CD1c-positive myeloid dendritic cell (primary cell): Measurements from ENCODE around the gene VKORC1L1.
"Not testable (repeated sequence)": the region's sequence is repeated elsewhere in the genome, so short reads cannot be mapped to it uniquely, and the experiment has no call there.

ENCODE experiments used
- DNase-seq: peaks from one replicate; pipeline ENCODE4 v3.0.0-alpha.2; 2016; ENCODE audit errors: extremely low spot score

VKORC1L1 gene

DNA sequence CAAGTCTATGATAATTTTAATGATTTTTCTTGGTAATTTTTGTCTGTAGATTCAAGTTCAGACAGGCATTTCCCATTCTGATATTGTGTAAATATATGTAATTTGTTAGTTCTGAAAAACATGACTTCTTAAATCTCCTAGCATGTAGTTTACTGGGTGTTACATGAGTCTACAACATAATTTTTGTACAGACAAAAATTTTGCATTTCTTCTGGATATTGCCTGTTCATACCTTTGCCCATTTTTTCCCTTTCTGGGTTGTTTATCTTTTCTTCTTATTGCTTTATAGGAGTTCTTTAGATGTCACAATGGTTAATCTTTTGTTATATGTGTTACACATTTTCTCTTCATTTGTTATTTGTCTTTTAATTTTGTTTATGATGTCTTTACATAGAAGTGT, 12.1 kb downstream of the VKORC1L1 start:
- DNase-seq: not testable (repeated sequence)

DNA sequence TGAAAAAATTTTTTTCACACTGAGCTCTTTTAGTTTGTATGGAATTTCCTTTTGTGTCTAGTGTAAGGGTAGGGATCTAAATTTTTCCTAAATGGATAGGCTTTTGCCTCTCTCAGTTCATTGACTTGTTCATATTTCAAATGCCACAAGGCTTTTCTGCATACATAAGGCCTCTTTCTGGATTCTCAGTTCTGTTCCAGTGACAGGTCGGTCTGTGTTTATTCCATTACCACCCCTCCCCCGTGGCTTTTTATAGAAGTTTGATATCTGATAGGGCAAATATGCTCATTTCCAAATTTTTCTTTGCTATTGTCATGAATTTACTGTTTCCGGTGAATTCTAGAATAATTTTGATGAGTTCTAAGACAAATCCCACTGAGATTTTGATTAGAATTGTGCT, 12.7 kb downstream of the VKORC1L1 start:
- not testable (repeated sequence) for DNase-seq

DNA sequence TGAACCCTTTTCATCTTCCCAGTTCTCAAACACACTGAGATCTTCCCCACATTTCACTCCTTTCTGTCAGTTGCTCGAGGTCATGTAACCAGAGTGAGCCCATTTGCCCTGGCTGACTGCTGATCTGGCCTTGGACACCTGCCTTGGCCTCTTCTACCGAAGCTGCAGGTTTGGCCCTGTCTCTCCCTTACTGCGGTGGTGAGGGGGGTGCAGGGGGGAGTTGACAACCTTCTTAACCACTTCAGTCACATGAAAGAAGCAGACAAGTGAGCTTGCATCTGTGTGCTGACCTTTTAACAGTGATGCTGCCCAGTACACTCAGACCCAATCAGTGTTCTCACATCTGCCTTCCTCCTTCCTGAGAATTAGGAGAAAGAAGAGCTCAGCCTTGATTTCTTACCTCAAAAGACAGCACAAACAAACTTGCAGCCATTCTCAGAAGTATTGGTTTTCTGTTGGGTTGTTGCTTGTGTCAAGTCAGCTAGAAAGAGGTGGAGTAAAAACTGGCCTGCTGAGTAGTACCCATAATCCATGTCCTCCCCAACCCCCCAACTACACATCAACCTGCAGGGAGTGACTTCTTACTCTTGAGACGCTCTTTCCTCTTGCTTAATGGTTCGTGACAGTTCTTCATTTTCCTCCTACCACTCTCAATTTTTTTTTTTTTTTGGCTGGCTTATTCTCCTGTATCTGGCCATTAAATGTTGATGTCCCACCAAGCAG, 15.7 kb downstream of the VKORC1L1 start:
- DNase-seq: not testable (repeated sequence)

DNA sequence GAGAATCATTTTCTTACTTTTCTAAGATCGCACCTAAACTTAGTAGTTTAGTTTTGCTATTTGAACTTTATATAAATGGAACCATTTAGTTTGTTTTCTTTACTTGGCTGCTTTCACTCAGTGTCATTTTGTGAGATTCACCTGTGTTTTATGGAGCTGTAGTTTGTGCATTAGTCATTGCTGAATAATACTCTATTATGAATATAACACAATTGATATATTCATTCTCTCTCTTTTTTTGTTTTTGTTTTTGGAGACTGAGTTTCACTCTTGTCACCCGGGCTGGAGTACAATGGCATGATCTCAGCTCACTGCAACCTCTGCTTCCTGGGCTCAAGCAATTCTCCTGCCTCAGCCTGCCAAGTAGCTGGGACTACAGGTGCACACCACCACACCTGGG, 16.8 kb downstream of the VKORC1L1 start:
- not testable (repeated sequence) for DNase-seq

DNA sequence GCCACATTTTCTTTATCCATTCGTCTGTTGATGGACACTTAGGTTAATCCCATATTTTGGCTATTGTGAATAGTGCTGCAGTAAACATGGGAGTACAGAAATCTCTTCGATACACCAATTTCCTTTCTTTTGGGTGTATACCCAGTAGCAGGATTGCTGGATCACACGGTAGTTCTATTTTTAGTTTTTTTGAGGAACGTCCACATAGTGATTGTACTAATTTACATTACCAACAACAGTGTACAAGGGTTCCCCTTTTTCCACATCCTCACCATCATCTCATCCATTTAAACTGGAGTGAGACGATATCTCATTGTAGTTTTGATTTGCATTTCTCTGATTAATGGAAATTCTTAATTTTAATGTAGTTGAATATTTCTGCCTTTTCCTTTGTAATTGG, 19.3 kb downstream of the VKORC1L1 start:
- peak; percentile 53 for DNase-seq

DNA sequence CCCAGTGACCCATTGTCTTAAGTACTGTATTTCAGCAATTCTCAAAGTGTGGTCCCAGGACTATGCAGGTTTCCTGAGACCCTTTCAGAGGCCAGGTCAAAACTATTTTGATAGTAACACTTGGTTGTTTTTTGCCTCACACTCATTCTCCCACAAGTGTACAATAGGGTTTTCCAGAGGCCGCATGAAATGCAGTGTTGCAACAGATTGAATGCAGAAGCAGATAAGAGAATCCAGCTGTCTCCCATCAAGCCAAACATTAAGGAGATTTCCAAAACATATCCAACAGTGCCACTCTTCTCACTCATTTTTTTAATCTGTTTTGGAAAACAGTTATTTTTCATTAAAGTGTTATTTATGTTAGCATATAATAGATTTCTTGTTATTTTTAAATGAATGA, 20.0 kb downstream of the VKORC1L1 start:
- no peak for DNase-seq

DNA sequence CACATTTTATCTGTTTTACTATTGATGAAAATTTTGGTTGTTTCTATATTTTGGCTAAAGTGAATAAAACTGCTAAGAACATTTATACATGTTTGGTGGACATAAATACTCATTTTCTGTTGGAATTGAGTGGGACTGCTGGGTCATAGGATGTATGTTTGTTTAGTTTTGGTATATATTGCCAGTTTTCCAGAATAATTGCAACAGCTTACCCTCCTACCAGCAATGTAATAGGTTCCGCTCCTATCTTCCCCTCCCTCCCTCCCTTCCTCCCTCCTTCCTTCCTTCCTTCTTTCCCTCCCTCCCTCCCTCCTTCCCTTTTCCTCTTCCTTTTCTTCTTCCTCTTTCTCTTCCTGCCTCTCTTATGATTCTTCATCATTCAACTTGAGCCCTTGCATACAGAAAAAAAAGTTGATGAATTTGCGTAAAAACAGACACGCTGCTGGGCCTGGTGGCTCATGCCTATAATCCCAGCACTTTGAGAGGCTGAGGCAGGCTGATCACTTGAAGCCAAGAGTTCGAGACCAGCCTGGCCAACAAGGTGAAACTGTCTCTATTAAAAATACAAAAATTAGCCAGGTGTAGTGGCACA, 23.5 kb downstream of the VKORC1L1 start:
- DNase-seq: no peak

DNA sequence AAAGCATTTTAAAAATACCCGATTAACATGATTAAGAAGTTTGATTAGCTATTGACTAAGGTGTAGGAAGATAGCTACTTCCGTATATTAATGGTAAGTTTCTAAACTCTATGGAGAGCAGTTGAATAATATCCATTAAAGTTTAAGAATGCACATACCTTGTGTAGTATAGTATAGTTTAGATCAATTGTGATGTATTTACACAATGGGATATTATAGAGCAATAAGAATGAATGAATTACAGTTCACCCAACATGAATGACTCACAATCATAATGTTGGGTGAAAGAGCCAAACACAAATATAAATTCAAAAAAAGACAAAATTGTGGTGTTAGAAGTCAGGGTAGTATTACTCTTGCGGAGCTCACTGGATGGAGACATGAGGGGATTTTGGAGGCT, 24.4 kb downstream of the VKORC1L1 start:
- not testable (repeated sequence) for DNase-seq

DNA sequence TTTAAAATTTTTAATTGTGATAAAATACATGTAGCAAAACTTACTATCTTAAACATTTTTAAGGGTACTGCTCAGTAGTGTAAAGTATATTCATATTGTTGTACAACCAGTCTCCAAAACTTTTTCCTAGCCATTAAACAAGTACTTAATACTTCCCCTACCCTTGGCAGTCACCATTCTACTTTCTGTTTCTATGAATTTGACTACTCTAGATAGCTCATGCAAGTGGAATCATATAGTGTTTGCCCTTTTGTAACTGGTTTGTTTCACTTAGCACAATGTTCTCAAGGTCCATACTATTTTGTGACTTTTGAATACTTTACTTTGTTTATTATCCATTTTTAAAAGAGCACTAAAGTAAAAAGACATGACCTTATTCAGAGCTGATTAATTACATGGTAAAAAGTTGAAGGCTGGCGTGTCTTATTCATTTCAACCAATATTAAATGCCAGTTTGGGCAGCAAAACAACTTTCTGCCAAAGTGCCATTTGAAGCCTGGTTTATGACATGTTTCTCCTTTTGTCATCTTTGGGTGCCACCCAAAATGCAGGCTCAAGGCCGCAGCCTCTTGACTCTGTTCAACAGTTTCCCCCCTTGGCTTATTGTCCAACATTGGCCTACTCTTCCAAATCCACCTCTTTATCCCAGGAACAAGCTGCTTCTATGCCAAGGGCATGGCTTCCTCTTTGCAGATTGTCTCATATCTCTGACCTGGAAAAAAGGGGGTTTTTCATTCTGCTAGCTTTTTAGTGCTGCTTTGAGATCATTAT, 26.0 kb downstream of the VKORC1L1 start:
- not testable (repeated sequence) for DNase-seq

DNA sequence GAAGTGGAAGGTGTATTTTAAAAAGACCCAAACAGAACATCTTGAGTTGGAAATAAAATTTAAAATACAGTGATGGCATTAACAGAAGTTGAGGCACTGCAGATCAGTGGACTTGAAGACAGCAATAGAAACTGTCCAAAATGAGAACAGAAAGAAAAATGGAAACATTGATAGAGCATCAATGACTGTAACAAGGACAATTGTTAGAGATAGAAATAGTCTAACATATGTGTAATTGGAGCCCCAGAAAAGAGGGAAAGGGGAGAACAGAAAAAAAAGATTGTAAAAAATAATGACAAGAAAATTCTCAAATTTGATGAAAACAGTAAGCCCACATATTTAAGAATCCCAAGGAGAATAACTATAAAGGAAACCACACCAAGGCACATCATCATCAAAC, 29.4 kb downstream of the VKORC1L1 start:
- DNase-seq: no peak

DNA sequence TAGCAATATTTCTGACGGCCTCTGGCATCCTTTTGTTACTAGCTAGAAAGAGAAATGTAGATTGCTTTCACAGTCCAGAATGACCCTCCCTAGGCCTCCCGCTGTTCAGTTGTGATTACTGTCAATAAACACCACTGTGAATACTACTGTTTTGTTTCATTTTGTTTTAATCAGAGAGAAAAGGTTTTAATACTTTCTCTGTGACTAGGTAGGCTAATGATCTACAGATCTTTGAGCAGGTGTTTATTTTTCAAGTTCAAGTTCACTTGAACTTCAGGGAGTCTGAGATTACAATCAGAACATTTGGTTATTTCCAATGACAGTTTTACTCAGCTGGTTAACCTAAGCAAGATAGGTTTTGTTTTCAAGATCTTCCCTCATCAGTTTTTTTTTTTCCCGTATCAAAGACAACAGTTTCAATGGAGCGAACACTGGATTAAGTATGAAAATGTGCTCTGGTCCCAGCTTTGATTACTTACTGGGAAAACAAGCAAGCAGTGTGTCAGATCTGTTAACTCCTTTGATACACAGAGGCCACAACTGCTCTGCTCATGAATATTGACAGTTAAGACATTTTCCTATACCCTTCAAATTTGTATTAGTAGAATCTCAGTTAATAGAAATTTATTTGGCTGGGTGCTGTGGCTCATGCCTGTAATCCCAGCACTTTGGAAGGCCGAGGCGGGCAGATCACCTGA, 34.8 kb downstream of the VKORC1L1 start:
- DNase-seq: no peak

DNA sequence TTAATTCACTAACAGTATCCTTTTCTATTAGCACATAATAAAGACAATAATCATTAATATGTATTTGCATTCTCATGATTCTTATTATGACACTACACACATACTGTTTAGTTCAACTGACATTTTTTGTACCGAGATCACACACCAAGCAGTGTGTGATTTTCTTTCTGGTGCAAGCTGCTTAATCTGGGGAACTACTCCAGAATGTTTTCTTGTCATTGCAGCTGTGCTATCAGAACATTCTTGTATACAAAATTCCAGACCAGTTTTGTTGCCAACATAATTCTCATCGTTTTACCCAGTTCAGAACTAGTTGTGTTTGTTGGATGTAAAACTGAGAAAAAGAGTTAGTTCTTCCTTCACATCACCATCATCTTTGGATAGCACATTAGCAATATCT, 37.4 kb downstream of the VKORC1L1 start:
- DNase-seq: no peak

DNA sequence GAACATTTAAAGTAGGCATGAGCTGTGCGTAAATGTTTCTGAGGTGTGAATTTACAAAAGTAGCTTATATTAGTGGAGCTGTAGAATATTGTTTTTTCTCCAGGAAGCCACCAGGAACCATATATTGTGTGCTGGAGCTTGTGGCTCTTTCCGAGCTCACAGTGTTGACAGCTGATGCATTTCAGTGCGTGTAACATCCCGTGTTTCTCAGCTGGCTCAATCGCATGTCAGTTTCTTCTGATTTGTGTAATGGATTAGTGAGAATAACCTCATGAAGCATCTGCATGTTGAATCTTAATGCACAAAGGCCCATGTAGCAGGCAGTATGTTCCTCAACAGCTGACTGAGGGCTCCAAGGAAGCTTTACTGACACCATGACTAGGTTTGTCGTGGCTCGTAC, 39.4 kb downstream of the VKORC1L1 start:
- DNase-seq: no peak

DNA sequence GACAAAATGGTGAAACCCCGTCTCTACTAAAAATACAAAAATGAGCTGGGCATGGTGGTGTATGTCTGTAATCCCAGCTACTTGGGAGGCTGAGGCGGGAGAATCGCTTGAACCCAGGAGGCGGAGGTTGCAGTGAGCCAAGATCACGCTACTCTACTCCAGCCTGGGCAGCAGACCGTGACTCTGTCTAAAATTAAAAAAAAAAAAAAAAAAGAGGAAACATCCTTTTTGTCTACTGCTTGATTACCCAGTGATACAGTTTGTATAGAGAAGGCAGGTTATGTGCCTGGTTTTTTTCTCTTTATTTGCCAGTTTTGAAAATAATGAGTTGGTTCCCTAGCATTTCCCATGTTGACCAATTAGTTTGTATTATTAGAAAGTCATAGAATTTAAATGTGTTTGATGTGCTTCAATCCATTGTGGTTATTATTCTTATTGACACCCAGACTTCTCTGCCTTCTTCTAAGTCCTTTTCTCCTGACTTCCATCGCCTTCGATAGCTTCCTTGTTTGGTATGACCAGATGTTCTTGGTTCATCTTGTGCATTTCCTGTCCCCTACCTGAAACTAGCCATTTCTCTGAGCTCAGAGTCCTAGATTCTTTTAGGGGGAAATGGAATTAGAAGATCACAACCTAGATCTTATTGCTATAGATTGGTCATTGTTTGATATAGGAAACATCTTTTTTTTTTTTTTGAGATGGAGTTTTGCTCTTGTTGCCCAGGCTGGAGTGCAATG, 43.2 kb downstream of the VKORC1L1 start:
- no peak for DNase-seq

DNA sequence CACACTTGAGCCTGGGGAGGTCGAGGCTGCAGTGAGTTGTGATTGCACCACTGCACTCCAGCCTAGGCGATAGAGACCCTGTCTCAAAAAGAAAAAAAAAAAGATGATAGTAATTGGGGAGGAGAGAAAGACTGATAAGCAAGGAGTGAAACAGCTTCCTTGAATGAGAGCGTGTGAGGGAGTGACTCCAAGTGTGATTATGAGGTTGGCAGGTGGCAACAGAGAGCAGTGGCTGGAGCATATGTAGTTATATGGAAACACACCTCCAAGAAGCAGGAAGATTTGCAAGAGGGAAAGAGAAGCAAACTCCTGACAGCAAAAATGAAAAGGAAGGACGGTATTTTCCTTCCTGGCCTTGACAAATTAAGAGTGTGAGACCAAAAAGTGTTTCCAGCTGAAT, 50.4 kb downstream of the VKORC1L1 start:
- no peak for DNase-seq

DNA sequence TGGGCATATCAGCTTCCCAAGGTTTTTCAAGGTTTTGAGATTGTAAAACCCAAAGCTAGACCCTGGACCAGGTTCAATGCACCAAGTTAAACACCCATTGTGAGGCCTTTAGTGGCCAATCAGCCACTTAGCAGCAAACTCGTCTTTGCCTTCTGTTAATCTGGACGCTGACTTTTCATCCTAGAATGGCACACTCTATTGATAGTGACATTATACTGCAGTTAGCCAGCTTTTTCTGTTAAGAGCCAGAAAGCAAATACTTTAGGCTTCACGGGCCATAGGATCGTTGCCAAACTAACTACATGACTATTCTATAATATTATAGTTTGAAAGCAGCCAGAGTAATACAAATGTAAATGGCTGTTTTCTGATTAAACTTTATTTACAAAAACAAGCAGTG, 51.3 kb downstream of the VKORC1L1 start:
- no peak for DNase-seq

DNA sequence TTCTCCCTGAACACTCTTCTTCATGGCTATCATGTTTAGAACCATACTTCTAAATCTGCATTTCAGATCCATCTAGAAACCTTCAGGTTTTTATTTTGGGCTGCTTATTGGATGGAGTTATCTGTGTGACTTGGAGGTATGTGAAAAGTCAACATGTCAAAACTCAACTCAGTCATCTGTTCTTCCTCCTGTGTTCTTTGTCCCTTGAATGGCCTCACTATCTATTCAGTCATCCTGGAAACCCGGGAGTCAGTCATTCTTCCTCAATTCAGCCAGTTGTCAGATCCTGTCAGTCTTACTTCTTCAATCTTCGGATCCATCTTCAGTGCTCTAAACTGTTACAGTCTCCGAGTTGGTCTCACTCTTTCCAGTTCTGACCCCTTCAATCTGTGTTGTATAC, 52.2 kb downstream of the VKORC1L1 start:
- DNase-seq: no peak

DNA sequence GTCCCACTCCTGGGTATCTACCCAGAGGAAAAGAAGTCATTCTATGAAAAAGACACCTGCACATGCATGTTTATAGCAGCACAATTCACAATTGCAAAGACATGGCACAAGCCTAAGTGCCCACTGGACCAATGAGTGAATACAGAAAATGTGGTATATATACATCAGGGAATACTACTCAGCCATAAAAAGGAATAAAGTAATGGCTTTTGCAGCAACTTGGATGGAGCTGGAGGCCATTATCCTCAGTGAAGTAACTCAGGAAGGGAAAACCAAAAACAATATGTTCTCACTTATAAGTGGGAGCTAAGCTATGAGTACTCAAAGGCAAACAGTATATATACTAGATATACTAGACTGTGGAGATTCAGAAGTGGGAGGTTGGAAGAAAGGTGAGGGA, 53.7 kb downstream of the VKORC1L1 start:
- no peak for DNase-seq

DNA sequence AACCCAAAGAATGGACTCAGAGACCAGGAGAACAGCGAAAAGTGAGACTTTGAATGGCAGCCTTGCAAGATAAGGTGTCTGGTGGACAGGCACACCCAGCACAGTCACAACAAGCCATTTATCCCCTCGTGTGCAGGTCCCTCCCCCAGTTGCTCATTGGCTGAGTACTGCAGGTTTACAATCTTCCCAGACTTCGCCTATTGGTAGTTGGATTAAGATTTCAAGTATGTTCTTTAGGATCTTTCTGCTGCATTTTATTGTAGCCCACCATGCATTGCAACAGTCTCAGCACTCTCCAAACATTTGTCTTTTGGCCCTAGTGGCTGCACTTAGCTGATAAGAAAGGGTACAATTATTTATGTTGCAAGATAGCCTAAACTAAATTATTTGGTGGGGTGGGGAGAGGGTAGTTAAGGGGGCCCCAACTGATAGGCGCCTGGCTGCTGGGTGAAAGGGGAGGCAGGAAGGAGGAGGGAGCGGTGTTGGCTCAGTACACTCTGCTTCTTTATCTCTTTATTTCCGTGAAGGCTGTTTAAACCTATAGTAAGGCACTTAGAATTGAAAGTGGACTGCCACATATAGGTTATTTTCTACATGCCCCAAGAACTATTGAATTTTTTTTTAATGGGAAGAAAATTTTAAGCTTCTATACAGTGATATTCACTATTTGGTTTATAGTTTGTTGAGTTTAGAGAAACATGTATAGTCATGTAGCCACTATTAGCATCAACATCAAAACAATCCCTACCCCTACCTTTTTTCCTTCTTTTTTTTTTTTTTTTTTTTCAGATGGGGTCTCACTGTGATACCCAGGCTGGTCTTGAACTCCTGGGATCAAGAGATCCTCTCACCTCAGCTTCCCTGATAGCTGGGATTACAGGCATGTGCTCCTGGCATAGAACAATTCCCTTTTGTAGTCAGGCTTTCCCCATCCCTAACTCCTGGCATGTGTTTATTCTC, 54.9 kb downstream of the VKORC1L1 start:
- no peak for DNase-seq

DNA sequence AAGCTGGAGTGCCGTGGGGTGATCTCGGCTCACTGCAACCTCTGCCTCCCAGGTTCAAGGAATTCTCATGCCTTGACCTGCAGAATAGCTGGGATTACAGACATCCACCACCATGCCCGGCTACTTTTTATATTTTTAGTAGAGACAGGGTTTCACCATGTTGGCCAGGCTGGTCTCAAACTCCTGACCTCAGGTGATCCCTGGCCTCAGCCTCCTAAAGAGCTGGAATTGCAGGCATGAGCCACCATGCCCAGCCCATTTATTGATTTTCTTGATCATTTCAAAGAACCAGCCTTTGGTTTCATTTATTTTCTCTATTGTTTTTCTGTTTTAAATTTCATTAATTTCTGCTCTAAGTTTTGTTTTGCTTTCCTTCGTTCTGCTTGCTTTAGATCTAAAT, 58.8 kb downstream of the VKORC1L1 start:
- DNase-seq: no peak

DNA sequence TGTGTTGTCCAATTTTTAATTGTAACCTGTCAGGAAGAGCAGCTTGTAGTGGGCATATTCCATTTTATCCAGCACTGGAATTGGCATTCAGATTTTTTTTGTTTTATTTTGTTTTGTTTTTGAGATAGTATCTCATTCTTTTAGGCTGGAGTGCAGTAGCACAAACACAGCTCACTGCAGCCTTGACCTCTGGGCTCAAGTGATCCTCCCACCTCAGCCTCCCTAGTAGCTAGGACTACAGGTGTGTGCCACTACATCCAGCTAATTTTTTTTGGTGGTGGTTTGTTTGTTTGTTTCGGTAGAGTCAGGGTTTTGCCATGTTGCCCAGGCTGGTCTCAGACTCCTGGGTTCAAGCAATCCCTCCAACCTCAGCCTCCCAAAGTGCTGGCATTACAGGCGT, 64.4 kb downstream of the VKORC1L1 start:
- no peak for DNase-seq
